KOPT-K1 (cell line): ENCODE measurements around the gene SPATS2L.

Experiments
- H3K27ac ChIP-seq: fragments of 200-600 bp; sonication (generic); 2 replicates; pipeline ENCODE4 v1.5.1; 2016; ENCODE audit warnings: antibody characterized with exemption, mild to moderate bottlenecking, low read depth, low read length; ENCODE audit not compliant: poor library complexity, severe bottlenecking
- H3K36me3 ChIP-seq: fragments of 200-600 bp; sonication (generic); 2 replicates; pipeline ENCODE4 v1.5.1; 2017; ENCODE audit warnings: antibody characterized with exemption, mild to moderate bottlenecking, low read length, moderate library complexity; ENCODE audit not compliant: insufficient read depth
- H3K9me3 ChIP-seq: fragments of 200-600 bp; sonication (generic); 2 replicates; pipeline ENCODE4 v1.5.1; 2017; ENCODE audit warnings: antibody characterized with exemption, low read length, mild to moderate bottlenecking; ENCODE audit not compliant: insufficient read depth, poor library complexity, severe bottlenecking

Gene SPATS2L

DNA sequence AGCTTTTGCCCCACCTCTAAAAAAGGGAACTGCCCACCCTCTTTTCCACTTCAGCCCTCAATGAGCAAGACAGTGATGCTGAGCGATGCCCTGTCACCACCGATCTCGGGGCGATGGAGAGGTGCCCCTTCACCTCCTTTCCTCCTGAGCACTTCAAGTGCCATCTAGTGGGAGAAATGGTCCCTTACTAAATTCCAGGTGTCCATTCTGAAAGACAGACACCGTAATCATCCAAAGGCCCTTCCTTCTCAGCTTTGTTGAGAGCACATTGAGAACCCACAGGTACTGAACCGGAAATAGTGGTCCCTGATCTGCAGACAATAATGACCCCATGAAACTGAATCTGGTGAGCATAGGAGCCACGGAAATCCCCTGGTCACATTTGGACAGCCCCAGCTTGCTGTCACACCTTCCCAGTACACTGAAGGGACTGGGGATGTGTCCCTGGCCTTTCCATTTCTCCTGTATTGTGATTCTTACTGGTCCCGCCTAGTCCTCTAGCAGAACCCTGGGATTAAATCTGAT lies 164.9 kb downstream of the SPATS2L start:
- no peaks in the 10 kb centered on the region for H3K9me3 ChIP-seq
- H3K36me3 ChIP-seq = no peaks in the 10 kb centered on the region
- H3K27ac ChIP-seq = no peak overlapping the region

DNA sequence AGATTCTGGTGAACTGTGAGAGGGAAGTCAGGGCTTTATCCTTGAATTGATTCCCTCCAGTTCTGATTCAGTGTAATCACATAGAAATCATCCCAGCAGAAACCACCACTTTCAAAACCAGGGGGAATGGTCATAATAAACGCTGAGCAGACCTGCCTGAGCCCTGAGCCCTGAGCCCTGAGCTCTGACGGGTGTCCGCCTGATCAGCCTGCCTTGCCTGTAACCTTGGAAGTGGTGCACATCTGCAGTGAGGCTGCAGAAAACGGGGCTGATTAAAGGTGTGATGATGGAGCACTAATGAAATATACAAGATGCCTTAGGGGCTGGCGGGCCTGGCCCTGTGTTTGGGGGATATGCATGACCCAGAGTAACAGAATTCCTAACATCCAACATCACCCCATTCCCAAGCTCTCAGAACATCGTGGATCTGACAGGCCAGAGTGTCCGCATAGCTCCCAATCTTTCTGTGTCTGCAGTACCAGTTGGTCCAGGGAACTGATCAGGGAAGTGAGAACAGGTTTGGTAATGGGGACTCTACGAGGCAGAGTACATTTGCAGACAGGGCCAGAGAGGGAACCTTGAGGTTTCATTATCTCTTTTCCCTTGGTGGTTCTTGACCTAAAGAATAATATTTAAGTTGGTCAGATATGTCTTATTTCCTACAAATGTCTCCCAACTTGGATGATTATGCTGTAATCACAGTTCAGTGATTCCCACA lies 165.6 kb downstream of the SPATS2L start:
- H3K36me3 ChIP-seq = no peaks in the 10 kb centered on the region
- H3K9me3 ChIP-seq = no peaks in the 10 kb centered on the region
- H3K27ac ChIP-seq = no peak overlapping the region

DNA sequence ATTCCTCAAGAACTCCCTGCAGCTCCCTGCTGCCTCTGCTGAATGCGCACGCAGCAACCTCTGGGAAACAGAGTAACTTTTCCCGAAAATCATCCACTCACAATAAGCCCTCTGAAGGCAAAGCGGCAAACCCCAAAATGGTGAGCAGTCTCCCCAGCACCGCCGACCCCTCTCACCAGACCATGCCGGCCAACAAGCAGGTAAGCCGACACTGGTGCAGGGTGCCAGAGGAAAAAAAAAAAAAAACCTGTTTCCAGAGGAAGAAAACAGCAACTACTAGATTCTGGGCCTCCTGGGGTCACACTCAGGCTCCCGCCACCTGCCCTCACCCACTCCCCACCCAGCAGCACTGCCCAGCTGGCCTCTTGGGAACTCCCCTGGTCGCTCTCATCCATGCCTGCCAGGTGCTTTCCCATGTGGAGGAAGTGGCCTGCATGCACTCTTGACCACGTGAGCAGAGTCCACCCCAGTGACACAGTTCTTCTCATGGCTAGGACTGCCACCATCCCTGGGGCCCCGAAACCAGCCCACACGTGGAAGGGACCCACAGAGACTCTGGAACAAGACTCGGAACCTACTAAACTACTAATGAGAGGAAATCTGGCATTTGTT lies 166.5 kb downstream of the SPATS2L start:
- Histone ChIP-seq H3K36me3 (no peaks in the 10 kb centered on the region), H3K27ac (no peak overlapping the region), H3K9me3 (no peaks in the 10 kb centered on the region)

DNA sequence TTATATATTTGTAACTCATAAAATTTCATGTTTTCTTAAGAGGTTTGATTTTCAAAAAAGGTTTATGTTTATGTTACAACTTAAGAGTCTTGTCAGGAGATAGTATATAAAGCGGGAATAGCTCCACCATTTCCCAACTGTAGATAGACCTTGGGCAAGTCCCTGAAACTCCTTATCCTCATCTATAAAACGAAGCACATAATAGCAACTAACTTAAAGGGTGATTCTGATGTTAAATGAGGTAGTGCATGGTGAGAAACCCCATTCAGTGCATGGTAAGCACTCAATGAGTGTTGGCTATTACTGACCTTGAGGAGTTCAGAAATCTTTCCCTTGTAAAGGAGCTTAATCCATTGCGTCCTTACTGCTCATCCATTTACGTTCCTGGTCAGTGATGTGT lies 169.3 kb downstream of the SPATS2L start:
- Histone ChIP-seq H3K27ac (no peak overlapping the region), H3K9me3 (no peaks in the 10 kb centered on the region), H3K36me3 (no peaks in the 10 kb centered on the region)

DNA sequence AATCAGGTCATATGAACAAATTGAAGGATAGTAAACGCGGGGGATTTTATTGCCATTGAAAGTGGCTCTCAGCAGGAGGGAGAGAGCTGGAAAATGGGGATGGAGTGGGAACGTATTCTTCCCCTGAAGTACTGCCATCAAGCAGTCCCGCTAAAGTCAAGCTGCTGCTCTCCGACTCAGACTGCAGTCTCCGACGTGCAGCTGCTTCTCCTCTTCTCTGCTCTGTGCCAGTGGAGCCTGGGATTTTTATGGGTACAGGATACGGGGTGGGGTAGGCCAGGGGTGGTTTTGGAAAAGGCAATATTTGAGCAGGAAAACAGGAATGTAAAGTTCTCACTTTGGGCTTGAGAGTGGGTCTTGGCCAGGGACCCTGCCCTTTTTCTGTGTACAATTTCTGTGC lies 170.3 kb downstream of the SPATS2L start:
- Histone ChIP-seq H3K9me3 (no peaks in the 10 kb centered on the region), H3K36me3 (no peaks in the 10 kb centered on the region), H3K27ac (no peak overlapping the region)

DNA sequence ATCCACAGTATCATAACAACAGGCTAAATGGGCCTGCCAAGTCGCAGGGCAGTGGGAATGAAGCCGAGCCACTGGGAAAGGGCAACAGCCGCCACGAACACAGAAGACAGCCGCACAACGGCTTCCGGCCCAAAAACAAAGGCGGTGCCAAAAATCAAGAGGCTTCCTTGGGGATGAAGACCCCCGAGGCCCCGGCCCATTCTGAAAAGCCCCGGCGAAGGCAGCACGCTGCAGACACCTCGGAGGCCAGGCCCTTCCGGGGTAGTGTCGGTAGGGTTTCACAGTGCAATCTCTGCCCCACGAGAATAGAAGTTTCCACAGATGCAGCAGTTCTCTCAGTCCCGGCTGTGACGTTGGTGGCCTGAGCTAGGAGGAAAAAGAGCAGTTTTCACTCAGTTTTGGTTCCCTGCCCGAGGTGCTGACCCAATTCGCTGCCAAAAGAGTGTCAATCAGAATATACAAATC lies 171.2 kb downstream of the SPATS2L start:
- Histone ChIP-seq H3K9me3 (no peaks in the 10 kb centered on the region), H3K36me3 (no peaks in the 10 kb centered on the region), H3K27ac (no peak overlapping the region)

DNA sequence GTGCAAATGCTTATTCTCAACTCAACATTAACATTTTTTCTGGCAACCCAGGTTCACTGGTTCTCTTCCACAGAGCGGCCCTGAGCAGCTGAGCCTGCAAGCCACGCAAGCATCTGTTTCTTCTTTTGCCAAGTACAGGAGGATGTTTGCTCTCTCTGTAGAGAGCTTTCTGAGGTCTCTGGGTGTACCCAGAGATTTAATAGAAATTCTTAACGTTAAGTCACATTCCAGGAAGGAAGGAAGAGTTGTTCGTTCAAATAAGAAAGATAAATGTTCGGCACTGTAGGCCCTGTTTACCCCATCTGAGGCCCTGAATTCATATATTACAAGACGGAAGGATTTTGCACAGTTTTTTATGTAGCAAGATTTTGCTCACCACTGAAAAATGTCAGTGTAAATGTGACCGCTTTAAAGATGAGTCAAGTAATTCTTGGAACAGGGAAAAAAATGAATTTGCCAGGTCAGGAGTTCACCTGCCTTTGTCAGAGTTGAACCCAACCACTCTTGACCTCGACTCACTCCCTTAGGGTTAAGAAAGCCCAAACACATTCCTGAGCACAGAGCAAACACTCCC lies 173.3 kb downstream of the SPATS2L start:
- Histone ChIP-seq H3K36me3 (no peaks in the 10 kb centered on the region), H3K27ac (no peak overlapping the region)

DNA sequence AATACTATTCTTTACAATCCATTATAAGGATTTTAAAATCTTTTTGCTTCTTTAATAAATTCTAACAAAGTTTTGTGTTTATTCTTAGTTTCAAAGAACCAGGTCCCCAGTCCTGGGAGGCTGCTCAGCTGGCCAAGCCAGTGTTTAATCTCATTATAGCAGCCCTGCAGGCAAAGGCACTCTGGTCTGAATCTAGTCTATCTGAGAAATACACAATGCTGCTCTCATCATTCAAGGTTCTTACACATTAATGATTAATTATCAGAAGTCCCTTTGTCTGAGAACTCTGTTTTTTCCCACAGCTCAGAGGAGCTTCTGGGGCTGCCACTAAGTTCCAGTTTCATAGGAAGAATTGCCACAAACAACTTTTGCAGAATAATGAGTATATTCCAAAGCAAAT lies 175.7 kb downstream of the SPATS2L start:
- Histone ChIP-seq H3K36me3 (no peaks in the 10 kb centered on the region), H3K27ac (no peak overlapping the region), H3K9me3 (no peaks in the 10 kb centered on the region)

More for the DNA sequence above, 173.3 kb downstream of the SPATS2L start:
- H3K9me3 ChIP-seq = no peaks in the 10 kb centered on the region

DNA sequence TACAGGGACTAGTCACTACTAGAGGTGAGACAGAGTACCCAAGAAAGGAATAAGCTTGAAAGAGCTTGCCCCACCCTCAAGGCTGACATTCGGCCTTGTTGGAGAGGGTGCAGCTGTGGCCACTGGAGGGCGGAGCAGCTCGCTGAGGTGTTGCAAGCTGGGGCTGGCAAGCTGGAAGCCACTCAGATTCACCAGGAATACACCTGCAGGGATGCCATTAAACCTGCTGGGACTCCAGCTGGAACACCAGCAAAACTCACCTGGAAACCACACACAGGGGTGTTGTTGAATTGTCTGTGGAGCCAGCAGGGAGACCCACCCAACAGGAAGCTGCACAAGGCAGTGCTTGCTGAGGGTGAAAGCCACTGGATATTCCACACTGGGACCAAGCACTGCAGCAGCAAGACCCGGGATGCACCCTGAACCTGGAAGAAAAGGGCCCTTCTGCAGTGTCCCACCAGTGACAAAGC lies 177.3 kb downstream of the SPATS2L start:
- H3K27ac ChIP-seq = no peak overlapping the region
- H3K9me3 ChIP-seq = no peaks in the 10 kb centered on the region
- H3K36me3 ChIP-seq = no peaks in the 10 kb centered on the region

DNA sequence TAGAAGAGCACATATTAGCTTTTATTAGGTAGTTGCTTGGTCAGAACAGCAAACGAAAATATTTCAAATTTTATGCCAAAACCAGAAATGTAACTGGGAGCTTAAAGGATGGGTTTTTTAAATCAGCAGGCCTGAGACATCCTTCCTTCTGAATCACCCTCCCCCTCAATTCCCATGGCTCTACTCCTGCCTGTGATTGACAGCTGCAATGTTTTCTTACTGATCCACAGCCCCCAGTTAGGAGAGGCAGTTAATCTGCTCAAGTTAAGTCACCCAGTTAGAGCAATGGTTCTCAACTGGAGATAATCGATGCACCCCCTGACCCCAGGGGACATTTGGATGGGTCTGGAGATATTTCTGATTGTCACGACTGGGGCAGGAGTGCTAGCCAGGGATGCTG lies 178.4 kb downstream of the SPATS2L start:
- Histone ChIP-seq H3K9me3 (no peaks in the 10 kb centered on the region), H3K36me3 (peaks cover 7% of the 10 kb centered on the region), H3K27ac (no peak overlapping the region)

DNA sequence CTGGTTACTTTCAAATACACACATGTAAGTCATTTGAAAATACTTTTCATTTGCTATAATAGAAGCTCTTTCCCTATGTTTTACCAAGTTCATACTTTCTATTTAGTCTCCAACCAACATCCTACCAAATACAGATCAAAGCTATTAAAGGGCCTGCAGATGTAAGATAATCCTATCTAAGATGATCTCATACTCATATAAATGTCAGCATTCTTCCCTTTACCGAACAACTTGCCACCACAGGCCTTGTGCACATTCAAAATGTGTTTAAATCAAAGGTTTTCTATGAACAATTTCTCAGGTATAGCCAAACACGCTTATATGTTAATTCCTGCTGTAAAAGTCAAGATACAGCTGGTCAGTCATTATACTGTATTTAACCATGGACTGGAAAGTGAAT lies 180.0 kb downstream of the SPATS2L start:
- Histone ChIP-seq H3K27ac (no peak overlapping the region), H3K9me3 (no peaks in the 10 kb centered on the region), H3K36me3 (peaks cover 23% of the 10 kb centered on the region)

DNA sequence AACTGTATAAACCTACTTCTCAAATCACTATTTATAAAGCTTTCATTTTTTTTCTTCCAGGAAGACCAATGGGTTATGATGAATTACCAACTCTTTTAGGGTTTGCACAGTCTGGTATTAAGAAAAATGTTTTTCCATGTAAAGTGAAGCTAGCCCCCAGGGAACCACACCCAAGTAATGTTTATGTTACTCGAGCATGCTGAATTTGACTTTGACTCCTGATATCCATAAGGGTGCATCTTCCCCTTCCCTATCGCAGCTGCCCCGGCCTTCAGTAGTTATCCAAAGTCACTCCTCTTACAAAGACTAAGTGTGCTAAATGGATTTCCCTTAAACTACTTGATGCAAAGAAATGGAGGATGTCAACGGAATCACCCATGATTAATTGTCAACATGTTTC lies 181.7 kb downstream of the SPATS2L start:
- H3K9me3 ChIP-seq = no peaks in the 10 kb centered on the region
- H3K27ac ChIP-seq = no peak overlapping the region
- H3K36me3 ChIP-seq = peaks cover 39% of the 10 kb centered on the region

DNA sequence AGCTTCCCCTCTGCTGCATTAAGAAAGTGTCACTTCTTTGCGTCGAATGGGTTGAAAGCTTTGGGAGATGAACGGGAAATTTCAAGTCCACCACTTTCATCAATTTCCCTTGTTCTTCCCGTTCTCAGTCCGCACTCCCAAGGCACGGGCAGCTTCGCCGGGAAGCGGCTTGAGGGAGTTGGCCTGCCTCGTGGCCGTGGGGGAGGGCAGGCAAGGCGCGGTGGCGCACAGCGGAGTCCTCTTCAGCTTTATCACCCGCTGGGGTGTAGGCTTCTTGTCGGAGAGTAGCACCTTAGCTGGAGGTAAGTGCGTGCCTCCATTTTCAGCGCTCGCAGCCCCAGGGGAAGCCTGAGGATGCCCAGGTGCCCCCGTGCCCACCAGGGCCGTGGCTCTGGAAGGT lies 183.5 kb downstream of the SPATS2L start:
- H3K9me3 ChIP-seq = no peaks in the 10 kb centered on the region
- no peak overlapping the region for H3K27ac ChIP-seq
- peaks cover 56% of the 10 kb centered on the region for H3K36me3 ChIP-seq

DNA sequence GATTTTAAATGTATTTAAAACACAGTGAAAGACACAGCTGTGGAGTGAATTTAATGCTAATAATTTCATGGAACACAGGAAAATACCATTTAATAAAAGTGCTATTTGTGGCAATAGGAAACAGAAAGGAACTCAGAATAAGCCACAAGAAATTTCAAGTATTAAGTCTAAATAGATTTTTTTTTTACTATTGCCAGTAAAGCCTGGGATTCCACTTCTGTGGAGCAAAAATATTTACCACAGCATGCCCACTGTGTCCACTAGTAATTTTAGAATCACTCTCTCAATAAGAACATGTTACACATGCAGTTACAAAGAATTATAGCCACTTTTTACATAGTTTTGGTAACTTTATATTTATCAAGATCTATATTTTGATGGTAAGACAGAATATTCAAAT lies 186.2 kb downstream of the SPATS2L start:
- Histone ChIP-seq H3K36me3 (peaks cover 76% of the 10 kb centered on the region), H3K9me3 (no peaks in the 10 kb centered on the region)

DNA sequence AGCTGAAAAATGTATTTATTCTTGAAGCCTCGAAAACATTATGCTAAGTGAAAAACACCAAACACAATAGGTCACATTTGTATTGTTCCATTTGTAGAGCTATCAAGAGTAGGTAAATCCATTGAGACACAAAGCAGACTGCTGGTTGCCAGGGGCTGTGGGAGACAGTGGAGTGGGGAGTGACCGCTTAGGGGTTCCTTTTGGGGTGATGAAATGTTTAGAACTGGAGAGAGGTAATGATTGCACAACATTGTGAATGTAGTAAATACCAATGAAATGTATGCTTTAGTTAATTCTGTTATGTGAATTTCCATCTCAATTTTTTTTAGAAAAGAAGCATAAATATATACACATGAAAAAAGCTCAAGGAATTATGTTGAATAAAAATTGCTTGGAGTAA lies 187.6 kb downstream of the SPATS2L start:
- no peaks in the 10 kb centered on the region for H3K9me3 ChIP-seq
- H3K27ac ChIP-seq = no peak overlapping the region
- H3K36me3 ChIP-seq = peaks cover 88% of the 10 kb centered on the region

More for the DNA sequence above, 186.2 kb downstream of the SPATS2L start:
- H3K27ac ChIP-seq = no peak overlapping the region
